Suprapubic skin (tissue), 4 donors: ENCODE results near the gene OR10K1.

Experiments used
- CTCF ChIP-seq, 2 donors: fragments of 200-600 bp in 1 of 2; fragments of 450-650 bp in 1 of 2; sonication (generic) in 1 of 2; IDR thresholded peaks; one replicate each; pipeline ENCODE4 v1.5.1; 2016 to 2019; ENCODE audit warnings: antibody characterized with exemption in 2 of 2, mild to moderate bottlenecking in 1 of 2, moderate library complexity in 1 of 2
- POLR2A ChIP-seq, 2 donors: fragments of 450-650 bp; IDR thresholded peaks; one replicate each; pipeline ENCODE4 v1.6.1; 2017; ENCODE audit warnings: antibody characterized with exemption in 2 of 2, mild to moderate bottlenecking in 2 of 2, moderate library complexity in 2 of 2
- POLR2AphosphoS5 ChIP-seq, 3 donors: sonication (generic); formaldehyde crosslinking; IDR thresholded peaks; one replicate each; pipeline ENCODE4 v1.6.1; 2017; ENCODE audit warnings: antibody characterized with exemption in 3 of 3

GRCh38 chr1:158461534-158461933 lies at the start of gene OR10K1:
- TF ChIP-seq CTCF (IDR thresholded peaks at IDR 0.05) (no peak), POLR2AphosphoS5 (IDR thresholded peaks at IDR 0.05) (no peak), POLR2A (IDR thresholded peaks at IDR 0.05) (no peak)
